HG03342 (cell line): Measurements from ENCODE around the gene KRTAP19-8.

Experiments used
- ATAC-seq: cut with Tn5 transposase; IDR thresholded peaks from one replicate; pipeline ENCODE4 v1.9.1; 2021; ENCODE audit warnings: mild to moderate bottlenecking, moderate library complexity; ENCODE audit not compliant: unreplicated experiment

The KRTAP19-8 gene

DNA sequence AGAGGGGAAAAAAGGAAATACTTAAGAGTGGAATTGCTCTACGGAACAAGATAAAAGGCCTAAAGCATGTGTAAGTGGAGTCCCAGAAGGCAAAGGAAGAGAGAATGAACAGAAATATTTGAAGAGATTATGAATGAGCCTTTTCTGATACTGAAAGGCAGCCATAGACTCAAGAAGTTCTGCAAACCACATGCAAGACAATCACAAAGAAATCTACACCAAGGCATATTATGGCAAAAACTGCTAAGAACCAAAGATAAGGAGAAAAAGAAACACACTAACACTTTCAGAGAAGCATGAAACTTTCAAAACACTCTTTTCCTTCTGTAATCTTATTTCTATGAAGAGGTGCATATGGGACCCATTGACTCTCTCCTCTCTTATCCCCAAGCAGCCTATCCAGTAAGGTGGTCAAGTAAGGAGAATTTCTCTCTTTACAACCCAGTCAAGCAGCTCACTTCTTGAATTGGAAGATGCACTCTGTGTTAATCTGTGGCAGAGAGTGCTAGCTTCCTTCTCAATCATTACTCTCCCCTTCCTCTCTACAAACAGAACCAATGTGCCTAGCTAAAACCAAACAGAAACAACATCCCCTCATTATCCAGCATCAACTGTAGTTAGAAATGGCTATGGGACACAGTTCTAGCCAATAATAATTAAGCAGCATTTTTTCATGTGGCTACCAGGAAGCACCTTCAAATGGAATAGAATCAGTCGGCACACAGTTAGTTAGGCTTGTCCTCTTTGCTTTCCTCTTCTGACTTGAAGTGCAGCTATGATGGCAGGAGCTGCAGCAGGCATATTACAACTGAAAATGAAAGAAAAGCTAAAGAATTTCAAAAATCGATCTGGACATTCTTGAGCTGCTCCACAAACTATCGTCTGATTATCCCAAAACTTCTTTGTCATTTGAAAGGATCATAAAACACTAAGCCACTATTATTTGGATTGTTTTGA is 25.9 kb downstream of the KRTAP19-8 start:
- ATAC-seq, result no peak

DNA sequence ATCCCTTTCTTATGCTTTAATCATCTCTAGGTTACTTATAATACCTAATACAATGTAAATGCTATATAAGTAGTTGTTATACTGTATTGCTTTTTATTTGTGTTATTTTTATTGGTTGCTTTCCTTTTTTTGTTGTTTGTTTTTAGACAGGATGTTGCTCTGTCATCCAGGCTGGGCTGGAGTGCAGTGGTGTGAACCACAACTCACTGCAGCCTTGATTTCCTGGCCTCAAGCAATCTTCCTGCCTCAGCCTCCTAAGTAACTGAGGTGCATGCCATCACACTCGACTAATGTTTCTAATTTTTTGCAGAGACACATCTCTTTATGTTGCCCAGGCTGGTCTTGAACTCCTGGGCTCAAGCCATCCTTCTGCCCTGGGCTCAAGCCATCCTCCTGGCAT is 26.9 kb downstream of the KRTAP19-8 start:
- no peak for ATAC-seq

- ATAC-seq, result no peak
Measured at GRCh38 chr21:31008355-31008754, 29.9 kb downstream of the KRTAP19-8 start.

DNA sequence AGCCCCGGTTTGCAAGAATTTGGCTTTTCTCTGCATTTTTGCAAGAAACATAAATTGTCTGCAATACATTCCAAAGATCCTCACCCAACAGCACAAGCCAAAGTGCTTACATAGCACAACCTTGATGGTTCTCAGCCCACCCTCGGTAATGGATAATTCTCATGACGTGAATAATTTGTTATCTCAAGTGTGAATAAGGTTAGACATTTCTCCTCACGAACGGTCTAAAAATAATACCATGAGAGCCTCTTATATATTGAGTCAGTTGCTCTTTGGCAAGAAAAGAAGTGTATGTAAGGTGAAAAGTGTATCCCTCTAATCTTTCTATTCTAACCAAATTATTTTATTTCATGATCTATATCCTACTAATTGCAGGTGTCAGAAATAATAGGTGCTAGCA is 33.3 kb downstream of the KRTAP19-8 start:
- ATAC-seq, result no peak

- ATAC-seq, result no peak
Measured at GRCh38 chr21:31003471-31003870, 34.8 kb downstream of the KRTAP19-8 start.

- ATAC-seq, result no peak
Measured at GRCh38 chr21:30997541-30997940, 40.7 kb downstream of the KRTAP19-8 start.

DNA sequence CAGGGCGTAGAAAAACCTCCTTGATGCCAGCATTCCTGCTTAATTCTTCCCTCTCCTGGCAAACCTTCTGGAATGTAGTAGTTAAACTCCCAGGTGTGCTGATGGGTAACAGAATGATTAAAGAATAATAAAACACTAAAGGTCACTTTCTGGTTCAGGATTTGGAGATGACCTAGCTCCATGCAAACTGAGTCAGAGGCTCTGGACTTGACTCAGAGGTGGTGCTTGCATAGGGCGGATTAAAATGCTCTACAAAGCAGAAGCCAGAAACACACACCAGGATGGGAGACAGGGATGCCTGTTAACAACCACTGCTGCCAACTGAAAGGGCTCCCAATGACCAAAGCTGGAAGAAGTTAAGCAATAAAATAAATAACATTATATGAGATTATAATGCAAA is 41.5 kb downstream of the KRTAP19-8 start:
- no peak for ATAC-seq

- no peak for ATAC-seq
Measured at GRCh38 chr21:30994932-30995331, 43.3 kb downstream of the KRTAP19-8 start.

DNA sequence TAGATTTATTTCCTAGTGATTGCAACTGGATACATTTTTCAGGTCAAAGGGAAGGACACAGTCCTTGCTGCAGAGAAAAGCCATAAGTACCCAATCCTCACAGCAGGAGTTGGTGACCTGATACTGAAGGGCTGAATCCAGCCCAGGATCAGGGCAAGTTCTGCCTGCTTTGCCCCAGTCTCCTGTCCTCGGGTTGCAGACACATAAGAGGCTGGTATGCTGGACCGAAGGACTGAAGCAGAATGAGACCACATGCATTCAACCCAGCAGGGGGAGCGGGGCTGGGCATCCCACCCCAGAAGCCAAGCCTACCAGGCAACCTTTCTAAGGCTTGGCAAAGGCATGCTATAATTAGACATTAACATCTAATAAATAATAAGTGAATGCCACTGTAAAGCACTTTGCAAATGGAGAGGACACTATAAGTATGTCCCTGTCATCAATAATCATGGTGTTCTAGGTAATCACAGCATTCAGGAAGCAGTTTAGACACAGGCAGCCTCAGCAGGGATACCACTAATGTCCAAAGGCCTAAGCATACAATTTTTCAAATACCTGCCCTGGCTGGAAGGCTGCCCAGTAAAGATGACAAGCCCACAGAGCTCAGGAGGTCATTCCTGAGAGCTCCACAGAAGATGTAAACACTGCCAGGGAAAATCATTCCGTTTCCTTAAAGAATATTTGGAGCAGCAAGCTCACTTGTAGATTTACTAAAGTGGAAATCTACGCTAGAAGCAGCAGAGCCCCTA is 47.6 kb downstream of the KRTAP19-8 start:
- no peak for ATAC-seq

DNA sequence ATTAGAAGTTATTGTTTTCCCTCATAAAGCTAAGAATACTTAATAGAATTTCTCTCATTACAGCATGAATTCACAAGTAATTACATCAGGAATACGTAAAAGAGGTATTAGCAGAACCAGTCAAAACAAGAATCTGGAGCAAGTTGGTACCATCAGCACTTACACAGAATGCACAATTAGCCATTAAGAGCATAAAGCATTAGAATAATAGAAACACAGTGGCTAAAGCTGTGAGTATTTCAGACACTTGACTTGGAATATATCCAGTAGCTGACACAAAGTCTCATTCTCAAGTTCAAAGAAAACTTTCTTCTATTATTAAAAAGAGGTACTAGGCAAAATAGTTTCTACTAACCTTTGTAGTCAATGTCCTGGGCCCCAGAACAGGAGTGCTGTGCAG is 49.6 kb downstream of the KRTAP19-8 start:
- ATAC-seq, result no peak
